GM12878 (cell line): ENCODE results near the gene SAMSN1. TPM values are rescaled to one million over a fixed set of nuclear protein-coding genes. Genes with fewer than 3 reads are reported as not detected.

Experiments
- ATF3 ChIP-seq: IDR thresholded peaks from 2 replicates; pipeline ENCODE4 v1.6.1; 2011; ENCODE audit warnings: low read depth, mild to moderate bottlenecking, low read length, moderate library complexity, borderline replicate concordance; ENCODE audit errors: extremely low read depth
- ATF7 ChIP-seq: fragments of 450-650 bp; IDR thresholded peaks from 2 replicates; pipeline ENCODE4 v1.6.1; 2016; ENCODE audit warnings: low read depth, mild to moderate bottlenecking
- BCL3 ChIP-seq: IDR thresholded peaks from 2 replicates; pipeline ENCODE4 v1.6.1; 2011; ENCODE audit warnings: borderline replicate concordance, low read depth, mild to moderate bottlenecking, moderate library complexity, low read length; ENCODE audit not compliant: insufficient read depth, poor library complexity, severe bottlenecking
- CHD4 ChIP-seq: fragments of 200-600 bp; sonication (generic); IDR thresholded peaks from 2 replicates; pipeline ENCODE4 v1.6.1; 2016; ENCODE audit warnings: mild to moderate bottlenecking
- GABPA ChIP-seq: IDR thresholded peaks from 2 replicates; pipeline ENCODE4 v1.6.1; 2014; ENCODE audit warnings: antibody characterized with exemption, low read depth, mild to moderate bottlenecking, inconsistent platforms
- IRF5 ChIP-seq: fragments of 450-650 bp; IDR thresholded peaks from 2 replicates; pipeline ENCODE4 v1.6.1; 2017; ENCODE audit warnings: borderline replicate concordance
- JUND ChIP-seq: IDR thresholded peaks from 2 replicates; pipeline ENCODE4 v1.6.1; 2012; ENCODE audit warnings: low read depth, mild to moderate bottlenecking, low read length, improper control_type of control experiment, moderate library complexity
- KAT2A ChIP-seq: conservative IDR thresholded peaks from 2 replicates; pipeline ENCODE4 v1.6.1; 2011; ENCODE audit warnings: low read depth, low read length; ENCODE audit not compliant: control insufficient read depth
- MAX ChIP-seq: IDR thresholded peaks from 2 replicates; pipeline ENCODE4 v1.6.1; 2012; ENCODE audit warnings: low read depth, low read length, improper control_type of control experiment
- MEF2A ChIP-seq: IDR thresholded peaks from 2 replicates; pipeline ENCODE4 v1.6.1; 2011; ENCODE audit warnings: low read depth, mild to moderate bottlenecking, low read length, moderate library complexity; ENCODE audit not compliant: insufficient read depth
- MXI1 ChIP-seq: fragments of 150-350 bp; IDR thresholded peaks from 2 replicates; pipeline ENCODE4 v1.6.1; 2011; ENCODE audit warnings: low read depth, mild to moderate bottlenecking, inconsistent platforms, low read length, improper control_type of control experiment
- NFIC ChIP-seq: IDR thresholded peaks from 2 replicates; pipeline ENCODE4 v1.6.1; 2012; ENCODE audit warnings: low read depth, mild to moderate bottlenecking, inconsistent platforms, low read length, moderate library complexity
- NFXL1 ChIP-seq: fragments of 450-650 bp; IDR thresholded peaks from 2 replicates; pipeline ENCODE4 v1.6.1; 2017; ENCODE audit warnings: antibody characterized with exemption, mild to moderate bottlenecking, borderline replicate concordance
- NFYB ChIP-seq: IDR thresholded peaks from 2 replicates; pipeline ENCODE4 v1.6.1; 2011; ENCODE audit warnings: low read depth, mild to moderate bottlenecking, low read length, improper control_type of control experiment, moderate library complexity; ENCODE audit not compliant: insufficient read depth
- PAX5 ChIP-seq: IDR thresholded peaks from 2 replicates; pipeline ENCODE4 v1.6.1; 2011; ENCODE audit warnings: low read depth, low read length, borderline replicate concordance
- POU2F2 ChIP-seq: IDR thresholded peaks from 3 replicates; pipeline ENCODE4 v1.6.1; 2011; ENCODE audit warnings: low read depth, mild to moderate bottlenecking, low read length, borderline replicate concordance
- RFX5 ChIP-seq: IDR thresholded peaks from 2 replicates; pipeline ENCODE4 v1.6.1; 2011; ENCODE audit warnings: low read depth, low read length, improper control_type of control experiment
- TCF7 ChIP-seq: IDR thresholded peaks from 2 replicates; pipeline ENCODE4 v1.6.1; 2014; ENCODE audit warnings: antibody characterized with exemption, borderline replicate concordance
- USF2 ChIP-seq: IDR thresholded peaks from 2 replicates; pipeline ENCODE4 v1.6.1; 2011; ENCODE audit warnings: low read depth, low read length, improper control_type of control experiment, borderline replicate concordance
- ZBTB11 ChIP-seq: fragments of 450-650 bp; formaldehyde crosslinking; IDR thresholded peaks from 2 replicates; pipeline ENCODE4 v1.5.0; 2022; ENCODE audit warnings: mild to moderate bottlenecking, missing genetic modification characterization
- ZNF207 ChIP-seq: fragments of 450-650 bp; IDR thresholded peaks from 2 replicates; pipeline ENCODE4 v1.6.1; 2014; ENCODE audit warnings: antibody characterized with exemption, mild to moderate bottlenecking, borderline replicate concordance
- polyA plus RNA-seq, 11 experiments: library from polyadenylated mRNA; depleted of rRNA in 4 of 11; unstranded in 6 of 11; stranded (reverse) in 5 of 11; fragments of >200 nt; fragmentation: Nextera tagmentation in 4 of 11; fragmentation: Illumina TruSeq in 1 of 11; extraction: Ambion mirVana in 4 of 11; extraction: Trizol in 1 of 11; gene quantifications; 1 replicate in 1 of 11; 2 replicates in 10 of 11; pipeline versions ENCODE4 v1.2.1 to v1.2.3, GENCODE V29; 2011 to 2016; ENCODE audit warnings: inconsistent platforms in 2 of 11, missing spikeins in 2 of 11, low read depth in 1 of 11
- total RNA-seq, 4 experiments: library from RNA; depleted of rRNA in 3 of 4; stranded (reverse); fragments of >200 nt in 3 of 4; fragmentation: Illumina TruSeq in 1 of 4; extraction: Trizol in 1 of 4; gene quantifications; 2 replicates each; pipeline versions ENCODE4 v1.2.1 to v1.2.3, GENCODE V29; 2013 to 2021

Gene SAMSN1
- total and polyA plus RNA-seq, 10 of the 15 experiments (the other 5 are each of a cell fraction or from before 2014, with no cell fraction given): 23.2 to 102 (median 44.9) TPM

- TF ChIP-seq CHD4: no peak
- TF ChIP-seq ZBTB11 (CRISPR knock-in tag): no peak
- TF ChIP-seq ATF3: no peak
- TF ChIP-seq NFIC: peak; percentile 63; the same call in 1 of the 2 replicates
- no peak for TF ChIP-seq USF2
- TF ChIP-seq NFXL1: no peak
- TF ChIP-seq ATF7: peak; percentile 30; the same call in 1 of the 2 replicates
- no peak for TF ChIP-seq PAX5
- TF ChIP-seq MXI1: no peak
- no peak for TF ChIP-seq KAT2A
- no peak for TF ChIP-seq JUND
- peak; percentile 68; the same call in 1 of the 2 replicates for TF ChIP-seq MEF2A
- TF ChIP-seq GABPA: no peak
- TF ChIP-seq ZNF207: no peak
- TF ChIP-seq NFYB: no peak
- TF ChIP-seq POU2F2: no peak
- no peak for TF ChIP-seq MAX
- no peak for TF ChIP-seq RFX5
- no peak for TF ChIP-seq IRF5
- TF ChIP-seq TCF7: no peak
- TF ChIP-seq BCL3: no peak
Measured at GRCh38 chr21:14572204-14572780, 26.2 kb upstream of the SAMSN1 start (continued).
